Measurements from ENCODE around the gene NPTX1. TPM values are rescaled to one million over a fixed set of nuclear protein-coding genes. Genes with fewer than 3 reads are reported as not detected.
A peak's percentile ranks its signal among the peaks of the same experiment; 100 is the strongest.

Gene NPTX1
- total and polyA plus RNA-seq, 9 of the 15 experiments (the other 6 are each of a cell fraction or from before 2014, with no cell fraction given) = 0.04 TPM; not detected in 8

GRCh38 chr17:80451104-80451775, 25.2 kb downstream of the NPTX1 start:
- H3K9ac ChIP-seq (ENCODE audit: insufficient read depth in 1 of 2, low read depth in 2 of 2, low read length in 2 of 2) = no peak overlapping the region
- FAIRE-seq (no peak), ATAC-seq (no peak), DNase-seq (ENCODE audit: extremely low read depth in 1 of 4, low spot score in 3 of 4) (no peak)
- H3K9me1 ChIP-seq (ENCODE audit: control insufficient read depth, insufficient read depth, low read length) = no peaks in the 10 kb centered on the region
- WGBS (ENCODE audit: insufficient coverage, low coverage, missing lambda C conversion rate) = 31% methylated on average over 4 of the region's 9 CpGs
- no peaks in the 10 kb centered on the region for H3K9me3 ChIP-seq (replicated peaks; ENCODE audit: control insufficient read depth, insufficient read depth, low read depth, low read length)
- ChIA-PET POLR2A (interaction anchor here (0.6 to 0.8 kb wide), 3 partner anchors 82 to 655 kb away, joined by 3 to 4 read pairs (median 3); no protein-coding TSS in a partner anchor), CTCF (ENCODE audit: low intra/inter-chr PET ratio) (no interaction called here)
- no peak overlapping the region for H2AFZ ChIP-seq (ENCODE audit: low read depth, low read length)
- intact Hi-C loops (cut with micrococcal nuclease) = no loop called here
- BruUV-seq (replicated peaks) = no TSS peak
- peaks cover 19 to 46% of the 10 kb centered on the region in 2 experiments for H3K4me1 ChIP-seq (replicated peaks in 1 of 2; ENCODE audit: control insufficient read depth in 2 of 2, insufficient read depth in 2 of 2, low read length in 2 of 2)
- in situ Hi-C loops (cut with MboI) = no loop called here
- no peak overlapping the region for H3K4me3 ChIP-seq
- no peak overlapping the region for H3K4me2 ChIP-seq (ENCODE audit: insufficient read depth, low read length)
- no peak overlapping the region for H3K27ac ChIP-seq (ENCODE audit: extremely low read depth, low read depth, low read length)
- 0 out of 3 replicates have a peak, but pooled peaks of 1 of the 2 experiments have one; percentile 13 for TF ChIP-seq CBX3 (IDR thresholded peaks at IDR 0.05; ENCODE audit: borderline replicate concordance in 1 of 2, low read length in 2 of 2)
- no peak for TF ChIP-seq NFYB (IDR thresholded peaks at IDR 0.05; ENCODE audit: extremely low read depth, insufficient read length)
- H3K27me3 ChIP-seq (ENCODE audit: control insufficient read depth in 2 of 2, insufficient read depth in 2 of 2, low read length in 2 of 2) = peaks cover 2 to 38% of the 10 kb centered on the region in 2 experiments; a peak in 2 of 5 replicates
- no peaks in the 10 kb centered on the region for H3K36me3 ChIP-seq (ENCODE audit: control insufficient read depth, insufficient read depth, low read length)
- H4K20me1 ChIP-seq (replicated peaks; ENCODE audit: control insufficient read depth, insufficient read depth, low read length) = no peaks in the 10 kb centered on the region
- peaks cover 3% of the 10 kb centered on the region; the same call in 2 of the 3 replicates for H3K79me2 ChIP-seq (ENCODE audit: control insufficient read depth, insufficient read depth, low read length)

- intact Hi-C loops (cut with micrococcal nuclease) (no loop called here), in situ Hi-C loops (cut with MboI) (no loop called here)
- no peak for FAIRE-seq
- POLR2A ChIA-PET = interaction anchor here (0.6 kb wide), 1 partner anchor 25 kb away, joined by 3 read pairs; no protein-coding TSS in a partner anchor
- Histone ChIP-seq H3K9me1 (ENCODE audit: control insufficient read depth, insufficient read depth, low read length) (no peaks in the 10 kb centered on the region), H3K9me3 (replicated peaks; ENCODE audit: control insufficient read depth, insufficient read depth, low read depth, low read length) (no peaks in the 10 kb centered on the region), H2AFZ (ENCODE audit: low read depth, low read length) (no peak overlapping the region), H3K79me2 (ENCODE audit: control insufficient read depth, insufficient read depth, low read length) (peaks cover 3% of the 10 kb centered on the region; the same call in 2 of the 3 replicates), H3K27me3 (ENCODE audit: control insufficient read depth in 2 of 2, insufficient read depth in 2 of 2, low read length in 2 of 2) (peaks cover 2 to 50% of the 10 kb centered on the region in 2 experiments; a peak in 2 of 5 replicates), H3K36me3 (ENCODE audit: control insufficient read depth, insufficient read depth, low read length) (no peaks in the 10 kb centered on the region), H3K4me1 (replicated peaks in 1 of 2; ENCODE audit: control insufficient read depth in 2 of 2, insufficient read depth in 2 of 2, low read length in 2 of 2) (peaks cover 8 to 46% of the 10 kb centered on the region in 2 experiments; a peak in 4 of 5 replicates), H3K27ac (ENCODE audit: extremely low read depth, low read depth, low read length) (no peak overlapping the region), H3K4me3 (no peak overlapping the region), H3K9ac (ENCODE audit: insufficient read depth in 1 of 2, low read depth in 2 of 2, low read length in 2 of 2) (peak overlapping the region in 1 of 2 experiments; percentile 48; a peak in 2 of 4 replicates), H3K4me2 (ENCODE audit: insufficient read depth, low read length) (no peak overlapping the region), H4K20me1 (replicated peaks; ENCODE audit: control insufficient read depth, insufficient read depth, low read length) (no peaks in the 10 kb centered on the region)
- no peak for ATAC-seq
- no TSS peak for BruUV-seq (replicated peaks)
- WGBS (ENCODE audit: insufficient coverage, low coverage, missing lambda C conversion rate) = 12% methylated on average over 15 of the region's 18 CpGs
- CTCF ChIA-PET (ENCODE audit: low intra/inter-chr PET ratio) = no interaction called here
- DNase-seq (ENCODE audit: extremely low read depth in 1 of 4, low spot score in 3 of 4) = no peak
- TF ChIP-seq ZNF436 (CRISPR knock-in tag; IDR thresholded peaks at IDR 0.05) (no peak), ZNF133 (CRISPR knock-in tag; IDR thresholded peaks at IDR 0.05) (no peak), U2AF1 (optimal IDR thresholded peaks at IDR 0.05; ENCODE audit: low read depth, low read length) (no peak), ZNF24 (IDR thresholded peaks at IDR 0.05) (no peak), IRF9 (tag; IDR thresholded peaks at IDR 0.05) (no peak), ATF1 (CRISPR knock-in tag; IDR thresholded peaks at IDR 0.05) (no peak), ATF1 (tag; IDR thresholded peaks at IDR 0.05) (no peak), NELFE (IDR thresholded peaks at IDR 0.05; ENCODE audit: insufficient read depth, insufficient read length) (no peak), XRCC3 (IDR thresholded peaks at IDR 0.05) (no peak), NCOR1 (IDR thresholded peaks at IDR 0.05) (no peak)
These were observed 26.4 kb downstream of the NPTX1 start for GRCh38 chr17:80449930-80450576.
